Measurements from ENCODE around the gene FGF18. TPM values are rescaled to one million over a fixed set of nuclear protein-coding genes. Genes with fewer than 3 reads are reported as not detected.

Gene FGF18
- total RNA-seq, 2 donors from 2014 or later: 0.81 to 1.6 TPM

GRCh38 chr5:171427318-171428167 is 8.1 kb downstream of the FGF18 start:
- Histone ChIP-seq H3K4me1 (ENCODE audit: control insufficient read depth in 1 of 2, low read depth in 2 of 2) (no peaks in the 10 kb centered on the region), H3K27ac (no peak overlapping the region), H3K27me3 (replicated peaks; ENCODE audit: insufficient read depth) (no peaks in the 10 kb centered on the region), H3K36me3 (no peaks in the 10 kb centered on the region), H3K4me3 (no peak overlapping the region), H3K9me3 (no peaks in the 10 kb centered on the region)
- TF ChIP-seq CTCF (IDR thresholded peaks at IDR 0.05): no peak
- DNase-seq (ENCODE audit: low spot score) (no peak), ATAC-seq (ENCODE audit: insufficient number of reproducible peaks, low FRiP score, low read depth) (no peak)

GRCh38 chr5:171428168-171428696 is 8.8 kb downstream of the FGF18 start:
- no peaks in the 10 kb centered on the region for H3K36me3 ChIP-seq
- no peak for TF ChIP-seq CTCF (IDR thresholded peaks at IDR 0.05)
- no peak overlapping the region for H3K4me3 ChIP-seq
- no peak for DNase-seq (ENCODE audit: low spot score)
- H3K27me3 ChIP-seq (replicated peaks; ENCODE audit: insufficient read depth): no peaks in the 10 kb centered on the region
- no peaks in the 10 kb centered on the region for H3K9me3 ChIP-seq
- H3K4me1 ChIP-seq (ENCODE audit: control insufficient read depth in 1 of 2, low read depth in 2 of 2): no peaks in the 10 kb centered on the region
- ATAC-seq (ENCODE audit: insufficient number of reproducible peaks, low FRiP score, low read depth): no peak
- no peak overlapping the region for H3K27ac ChIP-seq

GRCh38 chr5:171428809-171429542 is 9.5 kb downstream of the FGF18 start:
- H3K4me3 ChIP-seq: no peak overlapping the region
- H3K9me3 ChIP-seq: no peaks in the 10 kb centered on the region
- H3K36me3 ChIP-seq: no peaks in the 10 kb centered on the region
- no peak overlapping the region for H3K27ac ChIP-seq
- DNase-seq (ENCODE audit: low spot score) (no peak), ATAC-seq (ENCODE audit: insufficient number of reproducible peaks, low FRiP score, low read depth) (no peak)
- TF ChIP-seq CTCF (IDR thresholded peaks at IDR 0.05): no peak
- H3K27me3 ChIP-seq (replicated peaks; ENCODE audit: insufficient read depth): no peaks in the 10 kb centered on the region
- H3K4me1 ChIP-seq (ENCODE audit: control insufficient read depth in 1 of 2, low read depth in 2 of 2): no peaks in the 10 kb centered on the region

GRCh38 chr5:171429543-171429910 is 10.1 kb downstream of the FGF18 start:
- no peak for ATAC-seq (ENCODE audit: insufficient number of reproducible peaks, low FRiP score, low read depth)
- no peaks in the 10 kb centered on the region for H3K27me3 ChIP-seq (replicated peaks; ENCODE audit: insufficient read depth)
- H3K9me3 ChIP-seq: no peaks in the 10 kb centered on the region
- no peak overlapping the region for H3K27ac ChIP-seq
- DNase-seq (ENCODE audit: low spot score): no peak
- no peaks in the 10 kb centered on the region for H3K4me1 ChIP-seq (ENCODE audit: control insufficient read depth in 1 of 2, low read depth in 2 of 2)
- no peak for TF ChIP-seq CTCF (IDR thresholded peaks at IDR 0.05)
- no peak overlapping the region for H3K4me3 ChIP-seq
- H3K36me3 ChIP-seq: no peaks in the 10 kb centered on the region

GRCh38 chr5:171431251-171431777 is 11.9 kb downstream of the FGF18 start:
- ATAC-seq (ENCODE audit: insufficient number of reproducible peaks, low FRiP score, low read depth) (no peak), DNase-seq (ENCODE audit: low spot score) (no peak)
- Histone ChIP-seq H3K27me3 (replicated peaks; ENCODE audit: insufficient read depth) (no peaks in the 10 kb centered on the region), H3K4me3 (no peak overlapping the region), H3K36me3 (no peaks in the 10 kb centered on the region), H3K4me1 (ENCODE audit: control insufficient read depth in 1 of 2, low read depth in 2 of 2) (no peaks in the 10 kb centered on the region), H3K9me3 (no peaks in the 10 kb centered on the region), H3K27ac (no peak overlapping the region)
- no peak for TF ChIP-seq CTCF (IDR thresholded peaks at IDR 0.05)

Data from thoracic aorta (tissue), 2 donors.